Activated gamma-delta T cell (primary cell): ENCODE data around the gene ARIH2.

Experiments
- DNase-seq: peaks from one replicate; lab custom pipeline; 2025; lab: John Stamatoyannopoulos, UW

ARIH2 gene

GRCh38 chr3:48929358-48930035, 10.9 kb downstream of the ARIH2 start:
- DNase-seq = no peak

DNA sequence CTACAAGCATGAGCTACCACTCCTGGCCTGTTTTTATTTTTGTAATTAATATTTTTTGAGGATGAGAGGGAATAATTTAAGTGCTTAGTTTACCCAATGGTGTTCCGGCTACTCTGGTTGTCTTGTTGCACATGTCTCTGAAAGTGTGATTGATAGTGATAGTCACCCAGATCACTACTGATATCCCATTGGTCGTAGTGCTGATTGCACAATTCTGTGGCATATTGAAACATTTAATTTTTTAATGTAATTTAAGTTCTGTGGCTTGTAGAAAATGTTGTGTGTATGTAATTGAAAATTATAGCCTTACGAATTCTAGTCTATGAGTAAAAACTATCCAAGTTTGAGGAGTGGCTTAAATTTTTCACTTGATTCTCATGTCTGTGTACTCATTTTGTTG, 11.9 kb downstream of the ARIH2 start:
- DNase-seq = no peak

DNA sequence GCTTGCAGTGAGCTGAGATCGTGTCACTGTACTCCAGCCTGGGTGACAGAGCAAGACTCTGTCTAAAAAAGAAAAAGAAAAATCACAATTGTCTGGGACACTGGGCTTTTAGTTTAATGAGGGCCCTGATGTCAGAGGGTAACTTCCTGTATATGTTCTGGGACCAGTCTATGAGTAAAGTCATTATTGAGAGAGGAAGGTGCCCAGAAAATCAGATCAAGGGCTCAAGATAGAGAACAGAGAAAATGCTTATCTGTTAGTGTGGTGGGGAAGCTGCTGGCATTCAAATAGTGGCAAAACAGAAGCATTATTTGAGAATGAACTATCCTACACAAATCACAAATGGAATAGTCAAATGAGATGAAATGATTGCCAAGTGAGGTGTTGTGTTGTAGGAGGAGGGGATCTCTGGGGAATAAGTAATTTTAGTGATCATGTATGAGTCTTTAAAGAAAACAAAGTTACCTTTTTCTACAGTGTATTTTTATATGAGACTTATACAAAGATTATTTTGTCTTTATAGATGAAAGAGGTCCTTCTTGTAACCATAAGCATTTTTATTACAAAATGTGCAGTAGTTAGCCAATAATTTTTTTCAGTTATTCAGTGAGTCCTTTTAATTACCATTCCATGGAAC, 13.4 kb downstream of the ARIH2 start:
- DNase-seq = no peak

DNA sequence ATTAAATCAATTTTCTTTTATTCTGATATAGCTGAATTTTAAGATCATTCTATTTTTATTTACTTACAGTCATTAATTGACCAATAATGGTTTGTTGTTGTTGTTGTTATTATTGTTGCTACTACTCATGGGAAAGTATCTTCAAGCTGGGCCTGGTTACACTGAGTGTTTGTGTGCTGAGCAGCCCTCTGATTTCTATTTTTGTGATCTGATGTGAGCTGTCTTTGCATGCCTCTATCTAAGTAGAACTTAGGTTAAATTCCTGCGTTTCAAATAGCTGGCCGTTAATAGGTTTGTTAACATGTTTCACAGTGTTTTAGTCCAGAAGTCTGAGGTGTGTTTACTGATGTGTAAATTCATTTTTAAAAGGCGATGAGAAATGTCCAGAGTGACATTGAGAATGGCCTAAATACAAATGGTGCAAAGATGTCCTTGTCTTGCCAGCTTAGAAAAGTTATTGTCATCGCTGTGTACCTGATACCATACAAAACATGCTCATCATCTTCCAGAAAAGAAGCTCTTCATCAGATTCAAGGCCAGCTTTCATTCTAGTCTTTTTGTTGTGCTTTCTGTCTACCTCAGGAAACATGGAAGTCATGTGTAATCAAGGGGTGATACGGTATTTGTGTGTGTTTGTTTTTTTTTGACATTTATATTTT, 15.8 kb downstream of the ARIH2 start:
- DNase-seq = no peak

DNA sequence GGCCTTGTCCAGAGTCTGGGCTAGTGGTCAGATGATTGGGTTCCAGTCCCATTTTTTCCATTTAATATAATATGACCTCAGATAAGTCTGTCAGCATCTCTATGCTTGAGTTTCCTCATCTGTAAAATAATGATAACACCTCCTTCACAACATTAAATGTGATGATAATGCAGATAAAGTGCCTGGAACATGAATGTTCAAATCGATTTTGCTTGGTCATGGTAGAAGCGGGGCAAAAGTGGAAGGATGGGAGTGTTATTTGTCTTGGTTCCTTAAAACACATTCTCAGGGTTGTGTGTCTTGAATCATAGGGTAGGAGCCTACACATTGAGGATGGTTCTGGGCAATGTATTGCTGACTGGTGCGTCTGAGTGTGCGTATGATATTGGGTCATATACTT, 16.9 kb downstream of the ARIH2 start:
- no peak for DNase-seq

DNA sequence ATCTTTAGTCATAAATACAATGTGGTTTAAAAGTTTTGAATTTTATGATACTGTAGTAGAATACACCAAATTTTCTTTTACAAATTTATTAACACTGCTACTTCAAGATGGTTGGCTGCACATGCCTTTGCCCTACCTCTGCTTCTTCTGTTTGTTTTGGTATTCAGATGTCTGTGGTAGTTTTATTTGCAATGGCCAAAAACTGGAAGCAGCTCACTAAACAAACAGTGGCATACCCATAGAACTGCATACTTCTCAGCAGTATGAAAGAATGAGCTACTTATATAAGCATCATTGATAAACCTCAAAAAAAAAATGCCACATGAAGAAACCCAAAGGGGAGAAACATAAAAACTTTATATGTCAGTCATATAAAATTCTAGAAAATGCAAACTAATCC, 19.5 kb downstream of the ARIH2 start:
- no peak for DNase-seq

GRCh38 chr3:48938689-48939088, 20.0 kb downstream of the ARIH2 start:
- no peak for DNase-seq

DNA sequence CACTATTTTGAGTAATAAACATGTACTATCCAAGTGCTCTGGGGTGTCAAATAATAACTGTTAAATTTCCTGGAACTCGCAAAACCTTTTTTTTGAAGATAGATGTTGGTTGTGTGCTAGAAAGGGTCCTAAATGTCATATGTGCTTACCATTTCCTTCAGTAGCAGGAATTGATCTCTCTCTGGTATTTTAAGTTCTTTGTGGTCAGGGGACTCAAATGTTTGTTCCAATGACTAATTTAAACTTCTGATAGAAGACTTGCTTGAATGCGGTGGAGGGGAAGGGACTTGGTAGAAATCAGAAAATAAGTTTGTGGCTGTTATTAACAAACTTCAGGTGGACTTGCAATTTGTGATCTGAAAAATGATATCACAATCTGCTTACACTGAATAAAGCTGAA, 26.8 kb downstream of the ARIH2 start:
- no peak for DNase-seq

DNA sequence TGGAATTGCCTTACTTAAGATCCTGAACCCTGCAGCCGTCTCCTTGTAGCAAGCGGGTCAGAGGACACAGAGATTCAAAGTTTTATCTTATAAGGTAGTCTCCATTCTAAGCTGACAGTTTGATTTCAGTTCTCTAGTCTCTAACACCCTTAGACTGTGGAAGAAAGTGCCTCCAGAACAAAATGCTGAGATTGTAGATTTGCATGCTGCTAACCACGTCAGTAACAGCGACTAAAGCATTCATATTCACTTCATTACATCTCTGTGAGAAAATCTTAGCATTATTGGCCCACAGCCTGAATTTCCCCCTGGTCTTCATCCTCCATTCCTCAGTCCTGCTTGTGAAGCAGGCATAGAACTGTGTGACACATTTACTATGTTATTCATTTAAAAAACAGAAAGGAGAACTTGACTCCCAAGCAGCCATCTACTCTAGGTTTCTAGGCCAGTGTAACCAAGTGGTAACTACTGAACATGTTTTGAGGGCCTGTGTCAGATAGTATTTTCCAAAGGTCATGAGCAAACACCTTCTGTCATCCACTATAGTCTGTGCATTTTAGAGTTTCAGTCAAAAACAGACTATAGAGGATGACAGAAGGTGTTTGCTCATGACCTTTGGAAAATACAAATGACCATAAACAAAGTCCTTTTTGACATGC, 27.4 kb downstream of the ARIH2 start:
- DNase-seq = no peak

DNA sequence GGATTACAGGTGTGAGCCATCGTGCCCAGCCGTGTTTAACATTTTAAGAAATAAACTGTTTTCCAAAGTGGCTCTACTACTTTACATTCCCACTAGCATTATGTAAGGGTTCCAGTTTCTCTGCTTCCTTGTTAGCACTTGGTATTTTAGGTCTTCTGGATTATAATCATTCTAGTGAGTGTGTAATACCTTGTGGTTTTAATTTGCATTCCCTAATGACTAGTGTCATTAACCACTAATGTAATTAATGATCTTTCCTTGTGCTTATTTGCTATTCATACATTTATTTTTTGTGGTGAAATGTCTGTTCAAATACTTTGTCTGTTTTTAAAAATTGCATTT, 30.7 kb downstream of the ARIH2 start:
- DNase-seq = no peak

- no peak for DNase-seq
Measured at GRCh38 chr3:48950051-48950450, 31.4 kb downstream of the ARIH2 start.

GRCh38 chr3:48951764-48952163, 33.1 kb downstream of the ARIH2 start:
- no peak for DNase-seq

GRCh38 chr3:48952510-48953118, 34.0 kb downstream of the ARIH2 start:
- no peak for DNase-seq

GRCh38 chr3:48957006-48957705, 38.5 kb downstream of the ARIH2 start:
- DNase-seq = no peak

DNA sequence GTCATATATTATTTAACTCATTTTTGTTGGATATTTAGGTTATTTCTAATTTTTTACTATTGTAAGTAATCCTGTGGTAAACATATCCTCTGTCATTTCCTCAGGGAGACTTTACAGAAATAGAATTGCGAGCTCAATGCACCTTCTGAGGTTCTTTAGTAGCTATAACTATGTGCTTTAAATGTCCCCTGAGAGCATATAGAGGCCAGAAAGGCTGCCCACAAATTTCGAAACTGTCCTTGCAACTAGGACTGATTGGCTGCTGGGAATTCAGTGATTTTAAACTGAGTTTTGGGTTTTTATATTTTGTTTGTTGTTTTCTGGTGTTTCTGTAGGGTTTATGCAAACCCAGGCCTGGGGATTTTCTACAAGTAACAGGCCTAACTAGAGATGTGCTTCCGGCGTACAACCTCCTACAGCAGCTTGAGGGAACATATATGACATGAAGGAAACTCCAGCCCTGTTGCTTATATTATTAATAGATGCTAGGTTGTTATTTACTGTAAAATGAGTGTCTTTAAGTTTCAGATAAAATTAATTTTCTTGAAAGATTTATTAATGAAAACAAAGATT, 42.3 kb downstream of the ARIH2 start:
- no peak for DNase-seq

- no peak for DNase-seq
Measured at GRCh38 chr3:48962340-48962739, 43.7 kb downstream of the ARIH2 start.

DNA sequence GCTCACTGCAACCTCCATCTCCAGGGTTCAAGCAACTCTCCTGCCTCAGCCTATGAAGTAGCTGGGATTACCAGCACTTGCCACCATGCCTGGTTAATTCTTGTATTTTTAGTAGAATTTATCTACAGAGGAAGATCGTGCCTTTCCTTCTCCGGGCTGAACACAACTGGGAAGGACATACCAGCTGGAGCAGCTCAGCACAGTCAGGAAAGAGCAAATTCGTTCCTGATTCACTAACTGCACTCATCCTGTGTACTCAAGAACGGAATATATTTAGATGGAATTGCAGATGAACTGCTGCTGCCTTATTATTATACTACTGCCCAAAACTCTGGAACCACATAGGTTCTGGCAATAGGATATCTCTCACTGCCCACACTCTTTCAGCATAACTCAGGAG, 44.3 kb downstream of the ARIH2 start:
- no peak for DNase-seq

DNA sequence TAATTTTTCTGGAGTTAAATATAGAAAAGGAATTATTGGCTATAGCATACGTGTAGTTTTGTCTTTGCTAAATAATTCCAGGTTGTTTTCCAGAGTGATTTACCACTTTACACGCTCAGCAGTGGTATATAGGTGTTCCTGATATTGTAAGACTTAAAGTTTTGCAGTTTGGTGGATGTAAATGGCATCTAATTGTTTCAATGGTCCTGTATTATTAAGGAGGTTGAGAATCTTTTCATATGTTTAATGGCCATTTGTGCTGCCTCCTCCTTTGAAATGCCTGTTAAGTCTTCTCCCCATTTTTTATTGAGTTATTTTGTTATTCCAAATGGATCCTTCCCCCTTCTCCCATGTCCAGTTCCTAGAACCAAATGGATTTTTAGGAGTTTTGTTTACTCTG, 44.9 kb downstream of the ARIH2 start:
- no peak for DNase-seq

DNA sequence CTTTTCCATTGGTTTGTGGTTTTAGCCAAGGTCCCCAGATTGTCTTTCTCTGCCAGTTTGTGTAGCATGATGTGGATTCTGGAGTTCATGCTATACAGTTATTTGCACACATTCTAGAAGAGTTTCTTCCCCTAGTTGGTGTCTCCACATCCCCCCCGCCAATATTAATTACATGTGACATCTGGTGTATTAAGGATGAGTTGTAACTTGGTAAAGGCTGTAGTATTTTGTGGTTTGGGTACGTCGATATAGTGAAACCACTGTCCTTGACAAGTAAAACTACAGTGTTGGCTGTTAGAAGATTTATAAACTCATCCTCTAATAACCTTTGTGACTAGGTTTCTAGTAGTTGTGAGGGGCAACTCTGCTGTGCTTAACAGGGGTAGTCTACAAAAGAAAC, 47.7 kb downstream of the ARIH2 start:
- DNase-seq = no peak

GRCh38 chr3:48966876-48967361, 48.3 kb downstream of the ARIH2 start:
- no peak for DNase-seq

- no peak for DNase-seq
Measured at GRCh38 chr3:48970586-48970985, 51.9 kb downstream of the ARIH2 start.
